Esophagus muscularis mucosa (tissue), 4 donors: ENCODE data around the gene CENPS. TPM values are rescaled to one million over a fixed set of nuclear protein-coding genes. Genes with fewer than 3 reads are reported as not detected.

Experiments used
- DNase-seq: peaks from one replicate; pipeline ENCODE4 v3.0.0-alpha.2; 2017; ENCODE audit errors: extremely low spot score
- H3K27ac ChIP-seq, 4 donors: fragments of 200-600 bp; sonication (generic); replicated peaks in 1 of 4; 1 replicate in 3 of 4; 2 replicates in 1 of 4; pipeline ENCODE4 v1.5.1; 2016 to 2019; ENCODE audit warnings: mild to moderate bottlenecking in 1 of 4
- H3K27me3 ChIP-seq, 4 donors: fragments of 200-600 bp; sonication (generic); one replicate each; pipeline versions ENCODE4 v1.5.1 to v1.6.0; 2016 to 2019
- H3K36me3 ChIP-seq, 4 donors: fragments of 200-600 bp; sonication (generic); one replicate each; pipeline ENCODE4 v1.5.1; 2016 to 2019
- H3K4me1 ChIP-seq, 4 donors: fragments of 200-600 bp; sonication (generic); one replicate each; pipeline ENCODE4 v1.5.1; 2016 to 2019
- H3K4me3 ChIP-seq, 4 donors: fragments of 200-600 bp; sonication (generic); 1 replicate in 2 of 4; 2 replicates in 2 of 4; pipeline ENCODE4 v1.5.1; 2016 to 2019; ENCODE audit warnings: mild to moderate bottlenecking in 4 of 4, moderate library complexity in 1 of 4
- H3K9me3 ChIP-seq, 4 donors: fragments of 200-600 bp; sonication (generic); 1 replicate in 3 of 4; 2 replicates in 1 of 4; pipeline ENCODE4 v1.5.1; 2016 to 2019
- EP300 ChIP-seq: sonication (generic); formaldehyde crosslinking; IDR thresholded peaks from one replicate; pipeline ENCODE4 v1.6.1; 2017; ENCODE audit warnings: antibody characterized with exemption
- POLR2A ChIP-seq: fragments of 450-650 bp; IDR thresholded peaks from one replicate; pipeline ENCODE4 v1.6.1; 2017; ENCODE audit warnings: antibody characterized with exemption, moderate library complexity, mild to moderate bottlenecking, low read depth
- POLR2AphosphoS5 ChIP-seq, 2 donors: sonication (generic); formaldehyde crosslinking; IDR thresholded peaks; one replicate each; pipeline ENCODE4 v1.6.1; 2017; ENCODE audit warnings: antibody characterized with exemption in 2 of 2
- WGBS: methylation state at CpG from one replicate; pipeline ENCODE4 v1.1.5; 2018; 5-methylcytosine and 5-hydroxymethylcytosine counted together
- intact Hi-C: fragments of 100-400 bp; cut with DNase I; formaldehyde crosslinking; loops from one replicate; pipeline ENCODE4 v1.15.1; 2023
- total RNA-seq, 4 donors: library from RNA; depleted of rRNA; stranded (reverse); fragments of >200 nt; gene quantifications; one replicate each; pipeline versions ENCODE4 v1.1.0 to v1.2.1, GENCODE V29; 2016
- TF ChIP-seq, protein P1 (sequence below), 3 experiments: fragments of 200-600 bp in 2 of 3; fragments of 450-650 bp in 1 of 3; sonication (generic) in 2 of 3; IDR thresholded peaks; one replicate each; pipeline ENCODE4 v1.5.1; 2017 to 2019; ENCODE audit warnings: antibody characterized with exemption in 3 of 3, mild to moderate bottlenecking in 2 of 3, moderate library complexity in 1 of 3

The CENPS gene
- total RNA-seq, 4 donors from 2014 or later, result 4.0 to 13.3 (median 6.1) TPM

- Histone ChIP-seq H3K36me3 (peaks cover 0 to 7% (median 1%) of the 10 kb centered on the region in 4 donors), H3K4me1 (peaks cover 8 to 27% (median 18%) of the 10 kb centered on the region in 4 donors), H3K9me3 (no peaks in the 10 kb centered on the region), H3K4me3 (no peak overlapping the region), H3K27ac (no peak overlapping the region), H3K27me3 (no peaks in the 10 kb centered on the region)
- TF ChIP-seq POLR2AphosphoS5 (IDR thresholded peaks at IDR 0.05) (no peak), EP300 (no peak), POLR2A (no peak)
- TF ChIP-seq, protein P1, sequence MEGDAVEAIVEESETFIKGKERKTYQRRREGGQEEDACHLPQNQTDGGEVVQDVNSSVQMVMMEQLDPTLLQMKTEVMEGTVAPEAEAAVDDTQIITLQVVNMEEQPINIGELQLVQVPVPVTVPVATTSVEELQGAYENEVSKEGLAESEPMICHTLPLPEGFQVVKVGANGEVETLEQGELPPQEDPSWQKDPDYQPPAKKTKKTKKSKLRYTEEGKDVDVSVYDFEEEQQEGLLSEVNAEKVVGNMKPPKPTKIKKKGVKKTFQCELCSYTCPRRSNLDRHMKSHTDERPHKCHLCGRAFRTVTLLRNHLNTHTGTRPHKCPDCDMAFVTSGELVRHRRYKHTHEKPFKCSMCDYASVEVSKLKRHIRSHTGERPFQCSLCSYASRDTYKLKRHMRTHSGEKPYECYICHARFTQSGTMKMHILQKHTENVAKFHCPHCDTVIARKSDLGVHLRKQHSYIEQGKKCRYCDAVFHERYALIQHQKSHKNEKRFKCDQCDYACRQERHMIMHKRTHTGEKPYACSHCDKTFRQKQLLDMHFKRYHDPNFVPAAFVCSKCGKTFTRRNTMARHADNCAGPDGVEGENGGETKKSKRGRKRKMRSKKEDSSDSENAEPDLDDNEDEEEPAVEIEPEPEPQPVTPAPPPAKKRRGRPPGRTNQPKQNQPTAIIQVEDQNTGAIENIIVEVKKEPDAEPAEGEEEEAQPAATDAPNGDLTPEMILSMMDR (IDR thresholded peaks at IDR 0.05), result no peak
- 72% methylated on average over 8 of the region's 14 CpGs for WGBS
- DNase-seq, result no peak
- intact Hi-C loops, result loop anchor here (5.0 kb wide), 1 partner anchor 434 kb away; no protein-coding TSS in a partner anchor
Measured at GRCh38 chr1:10432910-10433700, 2.9 kb downstream of the CENPS start.

DNA sequence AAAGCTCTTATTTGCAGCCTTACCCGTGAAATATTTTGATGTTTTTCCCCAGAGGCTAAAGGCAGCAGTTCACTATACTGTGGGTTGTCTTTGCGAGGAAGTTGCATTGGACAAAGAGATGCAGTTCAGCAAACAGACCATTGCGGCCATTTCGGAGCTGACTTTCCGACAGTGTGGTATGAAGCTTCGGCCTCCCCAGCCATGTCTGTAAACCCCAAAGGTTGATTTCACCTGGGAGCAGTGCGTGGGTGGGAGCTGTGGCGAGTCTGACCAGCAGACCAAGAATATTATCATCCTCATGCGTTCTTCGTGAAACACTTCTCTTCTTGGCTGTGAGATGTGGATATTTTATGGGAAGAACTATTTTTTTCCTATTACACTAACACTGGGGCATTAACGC, 3.6 kb downstream of the CENPS start:
- peaks cover 8 to 22% (median 17%) of the 10 kb centered on the region in 4 donors for H3K4me1 ChIP-seq
- H3K36me3 ChIP-seq, result peaks cover 0 to 7% (median 1%) of the 10 kb centered on the region in 4 donors
- TF ChIP-seq EP300, result no peak
- TF ChIP-seq POLR2AphosphoS5 (IDR thresholded peaks at IDR 0.05), result no peak
- no peak for TF ChIP-seq POLR2A
- TF ChIP-seq, protein P1 (IDR thresholded peaks at IDR 0.05), result no peak
- no peak overlapping the region for H3K27ac ChIP-seq
- H3K9me3 ChIP-seq, result no peaks in the 10 kb centered on the region
- H3K4me3 ChIP-seq, result no peak overlapping the region
- no peak for DNase-seq
- H3K27me3 ChIP-seq, result no peaks in the 10 kb centered on the region
- WGBS, result 91% methylated on average over 11 of the region's 11 CpGs
- intact Hi-C loops, result loop anchor here (5.0 kb wide), 1 partner anchor 434 kb away; no protein-coding TSS in a partner anchor

DNA sequence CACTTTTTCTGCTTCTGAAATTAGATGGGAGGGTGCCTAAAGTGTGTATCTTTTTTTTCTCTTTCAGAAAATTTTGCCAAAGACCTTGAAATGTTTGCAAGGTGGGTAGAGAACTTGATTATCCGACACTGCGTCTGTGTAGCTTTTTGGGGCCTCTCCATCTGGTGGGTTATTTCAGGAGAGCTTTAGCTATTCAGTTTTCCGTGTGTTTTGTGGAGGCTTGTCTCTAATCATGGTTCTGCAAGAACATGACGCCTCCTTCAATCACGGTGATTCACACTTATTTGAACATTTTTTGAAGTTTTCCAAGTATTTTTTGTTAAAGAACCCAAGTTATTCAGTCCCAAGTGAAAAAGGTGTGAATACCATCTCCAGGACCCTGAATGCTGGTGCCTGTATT, 4.4 kb downstream of the CENPS start:
- H3K9me3 ChIP-seq, result no peaks in the 10 kb centered on the region
- H3K4me3 ChIP-seq, result no peak overlapping the region
- peaks cover 8 to 21% (median 15%) of the 10 kb centered on the region in 4 donors for H3K4me1 ChIP-seq
- WGBS, result 89% methylated on average over 5 of the region's 5 CpGs
- no peak for DNase-seq
- H3K27me3 ChIP-seq, result no peaks in the 10 kb centered on the region
- intact Hi-C loops, result loop anchor here (5.0 kb wide), 1 partner anchor 433 kb away; no protein-coding TSS in a partner anchor
- H3K27ac ChIP-seq, result no peak overlapping the region
- no peak for TF ChIP-seq EP300
- TF ChIP-seq, protein P1 (IDR thresholded peaks at IDR 0.05), result no peak
- H3K36me3 ChIP-seq, result peaks cover 1 to 7% (median 4%) of the 10 kb centered on the region in 4 donors

DNA sequence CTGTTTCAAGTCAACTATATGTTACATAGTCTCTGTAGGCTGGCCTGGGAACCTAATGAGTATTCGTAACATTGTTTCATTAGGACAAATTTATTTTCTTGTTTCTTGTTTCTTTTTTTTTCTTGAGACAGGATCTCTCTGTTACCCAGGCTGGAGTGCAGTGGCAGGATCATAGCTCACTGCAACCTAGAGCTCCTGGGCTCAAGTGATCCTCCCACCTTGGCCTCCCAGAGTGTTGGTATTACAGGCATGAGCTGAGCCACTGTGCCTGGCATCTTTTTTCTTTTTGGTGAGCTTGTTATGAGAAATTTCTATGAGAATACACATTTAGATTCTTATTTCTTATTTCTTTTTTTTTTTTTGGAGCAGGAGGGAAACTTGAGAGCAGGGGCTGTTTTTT, 6.8 kb downstream of the CENPS start:
- no peaks in the 10 kb centered on the region for H3K27me3 ChIP-seq
- 90% methylated on average over 1 of the region's 1 CpG for WGBS
- H3K4me3 ChIP-seq, result no peak overlapping the region
- no peak for DNase-seq
- intact Hi-C loops, result no loop called here
- H3K27ac ChIP-seq, result no peak overlapping the region
- H3K9me3 ChIP-seq, result no peaks in the 10 kb centered on the region
- peaks cover 0 to 2% (median 0%) of the 10 kb centered on the region in 4 donors for H3K4me1 ChIP-seq
- H3K36me3 ChIP-seq, result peaks cover 6 to 11% (median 8%) of the 10 kb centered on the region in 4 donors
- TF ChIP-seq EP300 (no peak), POLR2AphosphoS5 (IDR thresholded peaks at IDR 0.05) (no peak), POLR2A (no peak)
- TF ChIP-seq, protein P1 (IDR thresholded peaks at IDR 0.05), result no peak
